WTC11 (cell line): ENCODE results near the gene NDUFAF7. TPM values are rescaled to one million over a fixed set of nuclear protein-coding genes. Genes with fewer than 3 reads are reported as not detected.
"Not testable (repeated sequence)": the region's sequence is repeated elsewhere in the genome, so short reads cannot be mapped to it uniquely, and the experiment has no call there.

ENCODE experiments used
- ATAC-seq: fragments of 200-7000 bp; cut with Tn5 transposase; 2 replicates; pipeline ENCODE4 v1.10.0; 2021; ENCODE audit warnings: mild to moderate bottlenecking, moderate library complexity
- CTCF ChIA-PET: fragments of 300-600 bp; sonication (Branson Sonifier 250); formaldehyde crosslinking; loops from one replicate; lab custom pipeline; 2021; ENCODE audit warnings: antibody characterized with exemption; lab: Charles Lee
- POLR2A ChIA-PET: fragments of 350-600 bp; sonication (Branson Sonifier 250); formaldehyde crosslinking; loops from one replicate; lab custom pipeline; 2021; ENCODE audit warnings: antibody characterized with exemption; lab: Charles Lee
- DNase-seq: peaks from one replicate; pipeline ENCODE4 v3.0.0; 2021; ENCODE audit warnings: low spot score
- H3K27ac Mint-ChIP-seq: 2 replicates; pipeline ENCODE4 v1.8.0; 2021; ENCODE audit warnings: mixed read lengths
- H3K27me3 Mint-ChIP-seq: 2 replicates; pipeline ENCODE4 v1.8.0; 2021; ENCODE audit warnings: low read depth, mild to moderate bottlenecking, moderate library complexity, mixed read lengths
- H3K36me3 Mint-ChIP-seq: 2 replicates; pipeline ENCODE4 v1.8.0; 2021; ENCODE audit warnings: mixed read lengths
- H3K4me1 Mint-ChIP-seq: 2 replicates; pipeline ENCODE4 v1.8.0; 2022; ENCODE audit warnings: mixed read lengths
- H3K4me3 Mint-ChIP-seq: 2 replicates; pipeline ENCODE4 v1.8.0; 2021; ENCODE audit warnings: mild to moderate bottlenecking, moderate library complexity, mixed read lengths
- H3K9me3 Mint-ChIP-seq: 2 replicates; pipeline ENCODE4 v1.8.0; 2021; ENCODE audit warnings: mixed read lengths
- GTF2I ChIP-seq: fragments of 250-450 bp; sonication (Bioruptor Pico); conservative IDR thresholded peaks from 2 replicates; pipeline ENCODE4 v1.4.0; 2021; ENCODE audit warnings: mild to moderate bottlenecking
- NFATC4 ChIP-seq: fragments of 250-450 bp; sonication (Bioruptor Pico); IDR thresholded peaks from 2 replicates; pipeline ENCODE4 v1.9.0; 2021; ENCODE audit warnings: mild to moderate bottlenecking
- NFYB ChIP-seq: sonication (generic); formaldehyde crosslinking; conservative IDR thresholded peaks from 2 replicates; pipeline ENCODE4 v1.8.0; 2022; ENCODE audit warnings: low read depth, missing genetic modification reagents
- TEAD1 ChIP-seq: sonication (generic); formaldehyde crosslinking; IDR thresholded peaks from 2 replicates; pipeline ENCODE4 v1.8.0; 2022; ENCODE audit warnings: mild to moderate bottlenecking, missing genetic modification reagents
- ZBTB21 ChIP-seq: sonication (generic); formaldehyde crosslinking; IDR thresholded peaks from 2 replicates; pipeline ENCODE4 v1.8.1; 2023; ENCODE audit warnings: mild to moderate bottlenecking, missing genetic modification reagents, borderline replicate concordance
- ZNF219 ChIP-seq: sonication (generic); formaldehyde crosslinking; IDR thresholded peaks from 2 replicates; pipeline ENCODE4 v1.8.0; 2023; ENCODE audit warnings: missing genetic modification reagents, mild to moderate bottlenecking, borderline replicate concordance
- ZNF232 ChIP-seq: sonication (generic); formaldehyde crosslinking; IDR thresholded peaks from 2 replicates; pipeline ENCODE4 v1.8.0; 2022; ENCODE audit warnings: mild to moderate bottlenecking, missing genetic modification reagents
- total RNA-seq: library from RNA; stranded (reverse); gene quantifications from 3 replicates; pipeline ENCODE4 v1.2.3, GENCODE V29; 2021
- TF ChIP-seq, protein P1 (sequence below): fragments of 250-450 bp; sonication (Bioruptor Pico); IDR thresholded peaks from 2 replicates; pipeline ENCODE4 v1.9.0; 2021; ENCODE audit warnings: mild to moderate bottlenecking, borderline replicate concordance
- TF ChIP-seq, protein P2 (sequence below): sonication (generic); formaldehyde crosslinking; IDR thresholded peaks from 2 replicates; pipeline ENCODE4 v1.8.0; 2022; ENCODE audit warnings: mild to moderate bottlenecking, missing genetic modification reagents
- TF ChIP-seq, protein P3 (sequence below): fragments of 250-450 bp; sonication (Bioruptor Pico); IDR thresholded peaks from 2 replicates; pipeline ENCODE4 v1.8.0; 2021; ENCODE audit warnings: mild to moderate bottlenecking
- TF ChIP-seq, protein P4 (sequence below): sonication (generic); formaldehyde crosslinking; IDR thresholded peaks from 2 replicates; pipeline ENCODE4 v1.8.0; 2023; ENCODE audit warnings: missing genetic modification reagents

The NDUFAF7 gene
- total RNA-seq, 1 experiment from 2014 or later, result 57.8 TPM

DNA sequence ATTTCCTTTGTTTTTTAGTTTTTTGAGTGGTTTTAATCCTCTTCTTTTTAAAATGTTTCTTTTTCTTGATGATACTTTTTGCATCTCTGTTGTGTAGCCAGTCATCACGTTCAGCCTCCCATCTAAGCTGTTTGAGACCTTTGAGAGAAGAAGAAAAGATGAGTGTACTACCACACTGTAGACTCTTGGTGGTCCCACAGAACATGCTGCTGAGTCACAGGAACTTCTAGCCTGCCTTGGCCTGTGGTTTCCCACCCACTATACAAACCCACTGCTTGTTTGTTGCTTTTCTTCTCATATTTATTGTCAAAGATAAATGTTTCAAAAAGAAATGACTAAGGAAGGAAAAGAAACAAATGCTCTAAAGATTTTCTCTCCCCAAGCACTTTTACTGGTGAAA, 29.7 kb upstream of the NDUFAF7 start:
- Mint-ChIP-seq H3K4me1 (peaks cover 70% of the 10 kb centered on the region), H3K27ac (peak overlapping the region; percentile 93), H3K4me3 (no peak overlapping the region), H3K9me3 (peaks cover 21% of the 10 kb centered on the region), H3K27me3 (no peaks in the 10 kb centered on the region; the same call in 1 of the 2 replicates), H3K36me3 (peaks cover 81% of the 10 kb centered on the region)
- DNase-seq (no peak), ATAC-seq (no peak)
- ChIA-PET CTCF (no interaction called here), POLR2A (no interaction called here)
- TF ChIP-seq, protein P1, sequence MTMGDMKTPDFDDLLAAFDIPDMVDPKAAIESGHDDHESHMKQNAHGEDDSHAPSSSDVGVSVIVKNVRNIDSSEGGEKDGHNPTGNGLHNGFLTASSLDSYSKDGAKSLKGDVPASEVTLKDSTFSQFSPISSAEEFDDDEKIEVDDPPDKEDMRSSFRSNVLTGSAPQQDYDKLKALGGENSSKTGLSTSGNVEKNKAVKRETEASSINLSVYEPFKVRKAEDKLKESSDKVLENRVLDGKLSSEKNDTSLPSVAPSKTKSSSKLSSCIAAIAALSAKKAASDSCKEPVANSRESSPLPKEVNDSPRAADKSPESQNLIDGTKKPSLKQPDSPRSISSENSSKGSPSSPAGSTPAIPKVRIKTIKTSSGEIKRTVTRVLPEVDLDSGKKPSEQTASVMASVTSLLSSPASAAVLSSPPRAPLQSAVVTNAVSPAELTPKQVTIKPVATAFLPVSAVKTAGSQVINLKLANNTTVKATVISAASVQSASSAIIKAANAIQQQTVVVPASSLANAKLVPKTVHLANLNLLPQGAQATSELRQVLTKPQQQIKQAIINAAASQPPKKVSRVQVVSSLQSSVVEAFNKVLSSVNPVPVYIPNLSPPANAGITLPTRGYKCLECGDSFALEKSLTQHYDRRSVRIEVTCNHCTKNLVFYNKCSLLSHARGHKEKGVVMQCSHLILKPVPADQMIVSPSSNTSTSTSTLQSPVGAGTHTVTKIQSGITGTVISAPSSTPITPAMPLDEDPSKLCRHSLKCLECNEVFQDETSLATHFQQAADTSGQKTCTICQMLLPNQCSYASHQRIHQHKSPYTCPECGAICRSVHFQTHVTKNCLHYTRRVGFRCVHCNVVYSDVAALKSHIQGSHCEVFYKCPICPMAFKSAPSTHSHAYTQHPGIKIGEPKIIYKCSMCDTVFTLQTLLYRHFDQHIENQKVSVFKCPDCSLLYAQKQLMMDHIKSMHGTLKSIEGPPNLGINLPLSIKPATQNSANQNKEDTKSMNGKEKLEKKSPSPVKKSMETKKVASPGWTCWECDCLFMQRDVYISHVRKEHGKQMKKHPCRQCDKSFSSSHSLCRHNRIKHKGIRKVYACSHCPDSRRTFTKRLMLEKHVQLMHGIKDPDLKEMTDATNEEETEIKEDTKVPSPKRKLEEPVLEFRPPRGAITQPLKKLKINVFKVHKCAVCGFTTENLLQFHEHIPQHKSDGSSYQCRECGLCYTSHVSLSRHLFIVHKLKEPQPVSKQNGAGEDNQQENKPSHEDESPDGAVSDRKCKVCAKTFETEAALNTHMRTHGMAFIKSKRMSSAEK (CRISPR knock-in tag), result no peak
- TF ChIP-seq NFATC4 (CRISPR knock-in tag), result no peak
- TF ChIP-seq, protein P2, sequence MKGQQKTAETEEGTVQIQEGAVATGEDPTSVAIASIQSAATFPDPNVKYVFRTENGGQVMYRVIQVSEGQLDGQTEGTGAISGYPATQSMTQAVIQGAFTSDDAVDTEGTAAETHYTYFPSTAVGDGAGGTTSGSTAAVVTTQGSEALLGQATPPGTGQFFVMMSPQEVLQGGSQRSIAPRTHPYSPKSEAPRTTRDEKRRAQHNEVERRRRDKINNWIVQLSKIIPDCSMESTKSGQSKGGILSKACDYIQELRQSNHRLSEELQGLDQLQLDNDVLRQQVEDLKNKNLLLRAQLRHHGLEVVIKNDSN (CRISPR knock-in tag), result no peak

DNA sequence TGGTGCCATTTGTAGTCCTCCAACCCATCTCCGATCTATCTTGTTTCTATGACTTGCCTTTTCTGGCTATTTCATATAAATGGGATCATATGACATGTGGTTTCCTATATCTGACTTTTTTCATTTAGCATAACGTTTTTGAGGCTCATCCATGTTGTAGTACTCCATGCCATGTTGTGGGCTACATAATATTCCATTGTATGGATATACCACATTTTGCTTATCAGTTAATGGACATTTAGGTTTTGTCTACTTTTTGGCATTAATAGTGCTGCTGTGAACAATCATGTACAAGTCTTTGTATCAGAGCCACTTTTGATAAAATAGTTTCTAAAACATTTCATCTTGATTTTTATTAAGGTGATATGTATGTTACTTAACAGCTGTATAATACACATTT, 27.8 kb upstream of the NDUFAF7 start:
- Mint-ChIP-seq H3K27me3 (no peaks in the 10 kb centered on the region; the same call in 1 of the 2 replicates), H3K9me3 (peaks cover 41% of the 10 kb centered on the region), H3K27ac (peak overlapping the region; percentile 60; the same call in 1 of the 2 replicates), H3K4me1 (peaks cover 71% of the 10 kb centered on the region), H3K4me3 (no peak overlapping the region), H3K36me3 (peaks cover 92% of the 10 kb centered on the region)
- POLR2A ChIA-PET, result no interaction called here
- DNase-seq (no peak), ATAC-seq (no peak)
- CTCF ChIA-PET, result interaction anchor here (1.6 kb wide), 1 partner anchor 12 kb away, joined by 3 read pairs; no protein-coding TSS in a partner anchor
- no peak for TF ChIP-seq ZNF219
- no peak for TF ChIP-seq ZBTB21
- TF ChIP-seq, protein P3, sequence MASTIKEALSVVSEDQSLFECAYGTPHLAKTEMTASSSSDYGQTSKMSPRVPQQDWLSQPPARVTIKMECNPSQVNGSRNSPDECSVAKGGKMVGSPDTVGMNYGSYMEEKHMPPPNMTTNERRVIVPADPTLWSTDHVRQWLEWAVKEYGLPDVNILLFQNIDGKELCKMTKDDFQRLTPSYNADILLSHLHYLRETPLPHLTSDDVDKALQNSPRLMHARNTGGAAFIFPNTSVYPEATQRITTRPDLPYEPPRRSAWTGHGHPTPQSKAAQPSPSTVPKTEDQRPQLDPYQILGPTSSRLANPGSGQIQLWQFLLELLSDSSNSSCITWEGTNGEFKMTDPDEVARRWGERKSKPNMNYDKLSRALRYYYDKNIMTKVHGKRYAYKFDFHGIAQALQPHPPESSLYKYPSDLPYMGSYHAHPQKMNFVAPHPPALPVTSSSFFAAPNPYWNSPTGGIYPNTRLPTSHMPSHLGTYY (CRISPR knock-in tag), result 0 out of 2 replicates have a peak, but pooled peaks have one; percentile 18
- TF ChIP-seq GTF2I (CRISPR knock-in tag), result peak; percentile 53; the same call in 1 of the 2 replicates
- TF ChIP-seq NFYB (CRISPR knock-in tag), result no peak
- no peak for TF ChIP-seq ZNF232

DNA sequence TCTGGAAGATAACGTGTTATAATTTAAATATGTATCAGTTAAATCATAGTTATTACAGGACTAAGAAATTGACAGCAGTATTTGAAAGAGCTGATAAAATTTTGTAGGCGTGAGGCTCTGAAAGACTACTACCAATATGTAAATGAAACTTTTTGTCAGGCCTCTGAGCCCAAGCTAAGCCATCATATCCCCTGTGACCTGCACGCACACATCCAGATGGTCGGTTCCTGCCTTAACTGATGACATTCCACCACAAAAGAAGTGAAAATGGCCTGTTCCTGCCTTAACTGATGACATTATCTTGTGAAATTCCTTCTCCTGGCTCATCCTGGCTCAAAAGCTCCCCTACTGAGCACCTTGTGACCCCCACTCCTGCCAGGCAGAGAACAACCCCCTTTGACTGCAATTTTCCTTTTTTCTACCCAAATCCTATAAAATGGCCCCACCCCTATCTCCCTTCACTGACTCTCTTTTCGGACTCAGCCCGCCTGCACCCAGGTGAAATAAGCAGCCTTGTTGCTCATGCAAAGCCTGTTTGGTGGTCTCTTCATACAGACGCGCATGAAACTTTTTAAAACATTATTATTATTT, 26.3 kb upstream of the NDUFAF7 start:
- H3K4me3 Mint-ChIP-seq, result peak overlapping the region; percentile 6

More for the DNA sequence above, 26.3 kb upstream of the NDUFAF7 start:
- TF ChIP-seq, protein P4, sequence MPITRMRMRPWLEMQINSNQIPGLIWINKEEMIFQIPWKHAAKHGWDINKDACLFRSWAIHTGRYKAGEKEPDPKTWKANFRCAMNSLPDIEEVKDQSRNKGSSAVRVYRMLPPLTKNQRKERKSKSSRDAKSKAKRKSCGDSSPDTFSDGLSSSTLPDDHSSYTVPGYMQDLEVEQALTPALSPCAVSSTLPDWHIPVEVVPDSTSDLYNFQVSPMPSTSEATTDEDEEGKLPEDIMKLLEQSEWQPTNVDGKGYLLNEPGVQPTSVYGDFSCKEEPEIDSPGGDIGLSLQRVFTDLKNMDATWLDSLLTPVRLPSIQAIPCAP (CRISPR knock-in tag), result peak; percentile 79; the same call in 1 of the 2 replicates
- TF ChIP-seq TEAD1, result peak; percentile 76; the same call in 1 of the 2 replicates
- TF ChIP-seq, all 79 proteins: peak for 2; not testable (repeated sequence) for 77
- Mint-ChIP-seq H3K36me3 (peaks cover 98% of the 10 kb centered on the region), H3K4me1 (peaks cover 66% of the 10 kb centered on the region), H3K9me3 (peaks cover 55% of the 10 kb centered on the region), H3K27ac (peak overlapping the region; percentile 96)
- POLR2A ChIA-PET, H3K27me3 Mint-ChIP-seq: not testable (repeated sequence)
- peak; percentile 8 for ATAC-seq
- CTCF ChIA-PET, result interaction anchor here (0.8 to 1.3 kb wide), 2 partner anchors 14 to 25 kb away, joined by 3 to 4 read pairs; no protein-coding TSS in a partner anchor
- DNase-seq, result peak; percentile 25
